ENCODE results near the gene CD101. TPM values are rescaled to one million over a fixed set of nuclear protein-coding genes. Genes with fewer than 3 reads are reported as not detected.

Gene CD101
- polyA plus RNA-seq, 3 donors: 27.2 to 101 (median 54.7) TPM

DNA sequence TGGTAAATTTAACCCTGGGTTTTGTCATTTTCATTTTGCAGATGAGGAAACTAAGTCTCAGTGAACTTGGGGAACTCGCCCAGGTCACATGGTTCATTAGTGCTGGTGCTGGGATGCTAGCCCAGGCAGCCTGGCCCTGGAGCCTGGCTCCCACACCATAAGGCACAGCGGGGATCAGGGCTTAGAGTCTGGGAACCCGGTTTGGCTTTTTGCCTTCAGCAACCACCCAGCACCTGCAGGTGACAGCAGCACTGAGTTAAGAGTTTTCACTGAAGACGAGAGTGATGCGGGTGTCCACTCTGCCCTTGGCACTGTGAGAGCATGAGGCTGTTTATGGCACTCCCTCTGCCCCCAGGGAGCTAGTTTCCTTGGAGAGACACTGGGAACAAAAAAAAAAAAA is 18.4 kb upstream of the CD101 start:
- Histone ChIP-seq H3K27ac (ENCODE audit: low read depth in 1 of 2, low read length in 2 of 2) (no peak overlapping the region), H3K4me3 (replicated peaks in 1 of 3; ENCODE audit: low read depth in 2 of 3, low read length in 3 of 3) (no peak overlapping the region), H3K79me2 (ENCODE audit: insufficient read depth, low read length) (no peaks in the 10 kb centered on the region), H3K27me3 (ENCODE audit: control insufficient read depth in 2 of 2, insufficient read depth in 2 of 2, low read length in 2 of 2) (no peaks in the 10 kb centered on the region), H3K4me2 (replicated peaks; ENCODE audit: extremely low read depth, low read length, poor library complexity, severe bottlenecking) (no peak overlapping the region), H3K36me3 (replicated peaks in 1 of 2; ENCODE audit: control insufficient read depth in 1 of 2, insufficient read depth in 2 of 2, low read length in 2 of 2) (no peaks in the 10 kb centered on the region), H3K4me1 (ENCODE audit: control insufficient read depth in 1 of 2, insufficient read depth in 2 of 2, low read length in 2 of 2) (peaks cover 4 to 14% of the 10 kb centered on the region in 2 donors), H4K20me1 (ENCODE audit: insufficient read depth, low read length) (no peaks in the 10 kb centered on the region), H3K9ac (ENCODE audit: insufficient read depth, low read length, poor library complexity, severe bottlenecking) (no peak overlapping the region), H2AFZ (ENCODE audit: insufficient read depth, low read depth, low read length, poor library complexity, severe bottlenecking) (no peak overlapping the region), H3K9me3 (replicated peaks in 1 of 2; ENCODE audit: control insufficient read depth in 1 of 2, insufficient read depth in 1 of 2, low read length in 2 of 2) (no peaks in the 10 kb centered on the region)
- WGBS (ENCODE audit: insufficient coverage): 100% methylated on average over 3 of the region's 5 CpGs
- H3K36me3 Mint-ChIP-seq: no peaks in the 10 kb centered on the region
- no peak for DNase-seq
- no peak overlapping the region for H3K27ac Mint-ChIP-seq
- H3K4me1 Mint-ChIP-seq: peaks cover 21% of the 10 kb centered on the region
- TF ChIP-seq, protein P1, sequence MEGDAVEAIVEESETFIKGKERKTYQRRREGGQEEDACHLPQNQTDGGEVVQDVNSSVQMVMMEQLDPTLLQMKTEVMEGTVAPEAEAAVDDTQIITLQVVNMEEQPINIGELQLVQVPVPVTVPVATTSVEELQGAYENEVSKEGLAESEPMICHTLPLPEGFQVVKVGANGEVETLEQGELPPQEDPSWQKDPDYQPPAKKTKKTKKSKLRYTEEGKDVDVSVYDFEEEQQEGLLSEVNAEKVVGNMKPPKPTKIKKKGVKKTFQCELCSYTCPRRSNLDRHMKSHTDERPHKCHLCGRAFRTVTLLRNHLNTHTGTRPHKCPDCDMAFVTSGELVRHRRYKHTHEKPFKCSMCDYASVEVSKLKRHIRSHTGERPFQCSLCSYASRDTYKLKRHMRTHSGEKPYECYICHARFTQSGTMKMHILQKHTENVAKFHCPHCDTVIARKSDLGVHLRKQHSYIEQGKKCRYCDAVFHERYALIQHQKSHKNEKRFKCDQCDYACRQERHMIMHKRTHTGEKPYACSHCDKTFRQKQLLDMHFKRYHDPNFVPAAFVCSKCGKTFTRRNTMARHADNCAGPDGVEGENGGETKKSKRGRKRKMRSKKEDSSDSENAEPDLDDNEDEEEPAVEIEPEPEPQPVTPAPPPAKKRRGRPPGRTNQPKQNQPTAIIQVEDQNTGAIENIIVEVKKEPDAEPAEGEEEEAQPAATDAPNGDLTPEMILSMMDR (IDR thresholded peaks at IDR 0.05): no peak
- H3K27me3 Mint-ChIP-seq (ENCODE audit: low read depth in 3 of 3): peaks cover 0 to 11% (median 1%) of the 10 kb centered on the region in 3 donors
- H3K9me3 Mint-ChIP-seq: peaks cover 0 to 3% (median 0%) of the 10 kb centered on the region in 7 donors
- no peak overlapping the region for H3K4me3 Mint-ChIP-seq
- intact Hi-C loops (cut with micrococcal nuclease): loop anchor here in 1 of 2 donors (10.0 kb wide), 1 partner anchor 72 kb away; no protein-coding TSS in a partner anchor

GRCh38 chr1:116983678-116984077 is 17.9 kb upstream of the CD101 start:
- no peaks in the 10 kb centered on the region for H3K36me3 Mint-ChIP-seq
- no peak overlapping the region for H2AFZ ChIP-seq (ENCODE audit: insufficient read depth, low read depth, low read length, poor library complexity, severe bottlenecking)
- H3K27ac ChIP-seq (ENCODE audit: low read depth in 1 of 2, low read length in 2 of 2): no peak overlapping the region
- no peak overlapping the region for H3K4me3 Mint-ChIP-seq
- no peaks in the 10 kb centered on the region for H3K79me2 ChIP-seq (ENCODE audit: insufficient read depth, low read length)
- 83% methylated on average over 1 of the region's 4 CpGs for WGBS (ENCODE audit: insufficient coverage)
- H3K4me2 ChIP-seq (replicated peaks; ENCODE audit: extremely low read depth, low read length, poor library complexity, severe bottlenecking): no peak overlapping the region
- H3K27ac Mint-ChIP-seq: no peak overlapping the region
- no peaks in the 10 kb centered on the region for H3K9me3 ChIP-seq (replicated peaks in 1 of 2; ENCODE audit: control insufficient read depth in 1 of 2, insufficient read depth in 1 of 2, low read length in 2 of 2)
- no peaks in the 10 kb centered on the region for H3K27me3 ChIP-seq (ENCODE audit: control insufficient read depth in 2 of 2, insufficient read depth in 2 of 2, low read length in 2 of 2)
- peaks cover 0 to 3% (median 0%) of the 10 kb centered on the region in 7 donors for H3K9me3 Mint-ChIP-seq
- H3K27me3 Mint-ChIP-seq (ENCODE audit: low read depth in 3 of 3): peaks cover 0 to 11% (median 1%) of the 10 kb centered on the region in 3 donors
- no peak overlapping the region for H3K9ac ChIP-seq (ENCODE audit: insufficient read depth, low read length, poor library complexity, severe bottlenecking)
- TF ChIP-seq, protein P1 (IDR thresholded peaks at IDR 0.05): no peak
- H3K4me3 ChIP-seq (replicated peaks in 1 of 3; ENCODE audit: low read depth in 2 of 3, low read length in 3 of 3): no peak overlapping the region
- H4K20me1 ChIP-seq (ENCODE audit: insufficient read depth, low read length): no peaks in the 10 kb centered on the region
- no peaks in the 10 kb centered on the region for H3K36me3 ChIP-seq (replicated peaks in 1 of 2; ENCODE audit: control insufficient read depth in 1 of 2, insufficient read depth in 2 of 2, low read length in 2 of 2)
- peaks cover 26% of the 10 kb centered on the region for H3K4me1 Mint-ChIP-seq
- no peak for DNase-seq
- H3K4me1 ChIP-seq (ENCODE audit: control insufficient read depth in 1 of 2, insufficient read depth in 2 of 2, low read length in 2 of 2): peaks cover 5 to 14% of the 10 kb centered on the region in 2 donors
- intact Hi-C loops (cut with micrococcal nuclease): loop anchor here in 1 of 2 donors (10.0 kb wide), 1 partner anchor 71 kb away; no protein-coding TSS in a partner anchor

Measured in CD14-positive monocyte (primary cell).